Activated CD4-positive, alpha-beta T cell treated with anti-CD3 and anti-CD28 coated beads, Interleukin-2, amount 50 U/mL, for 4 hours (primary cell): ENCODE measurements around the gene TTC33.

Experiments used
- DNase-seq, 2 experiments: peaks; one replicate each; pipeline ENCODE4 v3.0.0-alpha.2; 2020

The TTC33 gene

GRCh38 chr5:40475561-40475960 lies 280.2 kb downstream of the TTC33 start:
- DNase-seq: no peak

GRCh38 chr5:40474250-40474649 lies 281.5 kb downstream of the TTC33 start:
- DNase-seq: no peak

DNA sequence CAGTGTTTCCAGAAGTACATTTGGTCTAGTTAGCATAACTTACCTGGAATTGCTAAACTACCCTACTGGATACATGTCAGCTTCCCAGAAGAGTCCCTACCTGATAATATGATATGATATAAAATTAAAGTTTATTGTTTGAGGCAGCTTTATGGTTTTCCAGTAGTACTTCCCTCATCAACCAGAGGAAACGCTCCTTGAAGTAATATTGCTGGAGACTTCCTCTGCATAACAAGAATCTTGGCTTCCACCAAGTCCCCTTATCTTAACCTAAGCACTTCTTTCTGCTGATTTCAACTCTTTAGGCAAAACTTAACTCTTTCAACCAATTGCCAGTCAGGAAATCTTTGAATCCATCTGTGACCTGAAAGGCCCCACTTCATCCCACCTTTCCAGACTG lies 290.3 kb downstream of the TTC33 start:
- no peak for DNase-seq

DNA sequence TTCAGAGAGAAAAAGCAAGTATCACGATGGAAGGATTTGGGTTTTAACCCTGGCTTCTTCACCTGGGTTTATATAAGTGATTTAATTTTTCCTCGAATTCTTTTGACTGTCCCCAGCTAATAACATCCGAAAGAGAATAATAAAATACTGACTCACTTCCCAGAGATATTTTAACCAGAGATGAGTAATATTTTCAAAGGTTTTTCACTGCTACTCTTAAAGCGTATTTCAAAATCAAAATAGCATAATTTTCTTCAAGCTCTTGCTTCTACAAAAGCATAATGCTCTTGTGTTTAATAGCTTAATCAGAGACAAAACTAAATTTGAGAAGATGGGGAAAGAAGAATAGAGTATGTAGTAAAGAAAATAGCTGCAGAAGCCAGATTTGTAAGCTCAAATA lies 291.2 kb downstream of the TTC33 start:
- DNase-seq: no peak
